Keratinocyte (primary cell): ENCODE data around the gene SPEM2.

Experiments
- EZH2 ChIP-seq: IDR thresholded peaks from one replicate; pipeline ENCODE4 v1.6.1; 2012; ENCODE audit warnings: inconsistent platforms, mild to moderate bottlenecking, low read length, moderate library complexity
- TF ChIP-seq, protein P1 (sequence below), 3 experiments: IDR thresholded peaks in 1 of 3; conservative IDR thresholded peaks in 1 of 3; optimal IDR thresholded peaks in 1 of 3; 2 replicates in 2 of 3; 3 replicates in 1 of 3; pipeline versions ENCODE3 to v1.5.1; 2011; ENCODE audit warnings: low read length in 3 of 3, mild to moderate bottlenecking in 3 of 3, moderate library complexity in 2 of 3, control low read depth in 1 of 3, inconsistent platforms in 1 of 3; ENCODE audit not compliant: insufficient read depth in 2 of 3; ENCODE audit errors: extremely low read depth in 1 of 3

DNA sequence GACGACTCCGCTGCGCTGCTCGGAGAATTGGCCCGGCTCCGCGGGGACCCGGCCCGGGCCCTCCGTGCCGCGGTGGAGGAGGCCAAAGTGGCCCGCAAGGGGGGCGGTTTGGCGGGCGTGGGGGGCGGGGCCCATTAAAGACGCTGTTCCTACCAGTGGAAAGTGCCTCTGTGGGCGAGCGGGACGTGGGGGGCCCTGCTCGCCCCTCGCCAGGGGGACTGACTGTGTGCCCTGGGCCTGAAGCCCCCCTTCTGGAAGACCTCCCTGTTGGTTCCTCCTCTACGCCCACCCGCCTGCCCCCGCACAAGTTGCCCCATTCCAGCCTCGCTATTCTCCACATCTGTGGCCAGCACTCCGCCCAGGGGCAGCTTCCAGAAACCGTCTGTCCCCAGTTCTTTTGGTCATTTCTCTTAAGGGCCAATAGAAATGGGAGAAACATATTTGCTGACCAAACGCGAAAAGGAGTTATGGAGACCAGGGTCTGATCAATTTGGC lies 12.0 kb downstream of the SPEM2 start:
- TF ChIP-seq, protein P1, sequence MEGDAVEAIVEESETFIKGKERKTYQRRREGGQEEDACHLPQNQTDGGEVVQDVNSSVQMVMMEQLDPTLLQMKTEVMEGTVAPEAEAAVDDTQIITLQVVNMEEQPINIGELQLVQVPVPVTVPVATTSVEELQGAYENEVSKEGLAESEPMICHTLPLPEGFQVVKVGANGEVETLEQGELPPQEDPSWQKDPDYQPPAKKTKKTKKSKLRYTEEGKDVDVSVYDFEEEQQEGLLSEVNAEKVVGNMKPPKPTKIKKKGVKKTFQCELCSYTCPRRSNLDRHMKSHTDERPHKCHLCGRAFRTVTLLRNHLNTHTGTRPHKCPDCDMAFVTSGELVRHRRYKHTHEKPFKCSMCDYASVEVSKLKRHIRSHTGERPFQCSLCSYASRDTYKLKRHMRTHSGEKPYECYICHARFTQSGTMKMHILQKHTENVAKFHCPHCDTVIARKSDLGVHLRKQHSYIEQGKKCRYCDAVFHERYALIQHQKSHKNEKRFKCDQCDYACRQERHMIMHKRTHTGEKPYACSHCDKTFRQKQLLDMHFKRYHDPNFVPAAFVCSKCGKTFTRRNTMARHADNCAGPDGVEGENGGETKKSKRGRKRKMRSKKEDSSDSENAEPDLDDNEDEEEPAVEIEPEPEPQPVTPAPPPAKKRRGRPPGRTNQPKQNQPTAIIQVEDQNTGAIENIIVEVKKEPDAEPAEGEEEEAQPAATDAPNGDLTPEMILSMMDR (optimal IDR thresholded peaks at IDR 0.05 in 1 of 3, IDR thresholded peaks at IDR 0.05 in 1 of 3, conservative IDR thresholded peaks at IDR 0.05 in 1 of 3; ENCODE audit: extremely low read depth in 1 of 3, insufficient read depth in 2 of 3, low read length in 3 of 3) = no peak
- TF ChIP-seq EZH2 = no peak
